TTC549 (cell line): ENCODE measurements around the gene CRACDL.
"Not testable (repeated sequence)": the region's sequence is repeated elsewhere in the genome, so short reads cannot be mapped to it uniquely, and the experiment has no call there.

Experiments used
- FAIRE-seq: peaks from 2 replicates; lab custom pipeline; 2012; peaks lifted over from hg19 to GRCh38; lab: Jason Lieb, UNC

The CRACDL gene

DNA sequence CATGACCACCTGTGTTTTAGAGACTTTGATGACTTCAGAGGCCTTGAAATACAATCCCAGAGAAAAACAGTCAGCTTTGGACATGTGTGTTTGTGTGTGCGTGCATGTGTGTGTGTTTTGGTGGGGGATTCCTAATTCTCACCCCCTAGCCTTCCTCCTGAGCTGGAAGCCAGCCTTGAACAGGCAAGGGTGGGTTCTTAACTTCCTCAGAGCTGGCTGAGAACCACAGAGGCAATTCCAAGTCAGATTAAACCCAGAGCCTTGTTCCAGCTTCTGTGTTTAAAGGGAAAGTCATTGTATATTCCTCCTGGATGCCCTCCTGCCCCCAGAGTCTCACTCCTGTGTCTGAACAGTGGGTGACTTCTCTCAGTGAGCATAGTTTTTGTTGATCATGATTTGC, 159.9 kb downstream of the CRACDL start:
- no peak for FAIRE-seq

DNA sequence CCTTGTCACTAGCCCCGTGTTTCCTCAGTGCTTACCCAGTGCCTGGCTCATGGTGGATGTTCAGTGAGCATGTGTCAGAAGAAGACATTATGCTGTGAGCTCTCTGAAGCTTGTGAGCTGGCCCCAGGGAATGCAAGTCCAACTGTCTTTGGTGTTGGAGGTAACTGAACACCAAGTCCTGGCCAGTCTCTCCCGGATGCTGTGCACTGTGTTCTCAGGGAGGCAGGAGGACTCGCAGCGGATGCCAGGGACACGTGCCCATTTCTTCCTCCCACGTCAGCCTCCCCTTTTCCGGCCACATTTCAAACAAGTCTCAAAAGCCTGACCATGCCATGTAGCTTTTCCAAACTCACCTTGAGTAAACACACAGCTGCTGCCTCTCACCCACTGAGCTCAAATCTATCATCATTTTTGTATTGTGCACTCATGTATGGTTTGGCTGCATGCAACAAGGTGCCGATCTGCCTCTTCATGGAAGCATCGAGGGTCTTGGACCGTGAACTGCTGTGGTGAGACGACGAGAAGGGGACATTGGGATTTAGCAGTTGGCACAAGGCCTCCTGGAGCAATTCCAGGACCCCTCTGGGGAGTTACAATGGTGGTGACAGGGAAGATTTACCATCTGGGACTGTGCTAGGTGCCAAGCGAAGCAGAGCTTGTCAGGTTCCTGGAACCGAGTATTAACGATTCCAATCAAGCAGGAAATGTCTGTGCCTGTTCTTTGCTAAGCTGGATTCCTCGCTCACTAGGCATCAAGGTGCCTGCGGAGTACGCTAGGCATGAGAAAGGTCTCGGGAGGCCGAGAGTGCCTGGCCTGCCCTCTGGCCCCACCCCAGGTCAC, 160.7 kb downstream of the CRACDL start:
- FAIRE-seq = no peak

DNA sequence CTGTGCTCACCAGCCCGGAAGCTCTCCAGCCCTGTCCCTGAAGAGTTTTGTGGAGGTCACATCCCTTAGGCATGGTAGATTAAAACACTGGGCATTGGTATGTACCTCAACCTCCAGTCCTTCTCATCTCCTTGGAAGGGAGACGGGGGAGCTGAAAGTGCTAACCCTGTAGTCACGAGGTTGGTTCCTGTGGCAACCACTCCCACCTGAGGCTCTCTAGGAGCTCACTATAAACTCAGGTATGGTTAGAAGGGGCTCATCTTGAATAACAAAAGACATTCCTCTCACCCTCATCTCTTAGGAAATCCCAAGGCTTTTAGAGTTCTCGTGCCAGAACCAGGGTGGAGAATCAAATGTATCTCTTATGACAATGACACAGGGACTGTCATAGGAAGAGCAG, 162.1 kb downstream of the CRACDL start:
- no peak for FAIRE-seq

DNA sequence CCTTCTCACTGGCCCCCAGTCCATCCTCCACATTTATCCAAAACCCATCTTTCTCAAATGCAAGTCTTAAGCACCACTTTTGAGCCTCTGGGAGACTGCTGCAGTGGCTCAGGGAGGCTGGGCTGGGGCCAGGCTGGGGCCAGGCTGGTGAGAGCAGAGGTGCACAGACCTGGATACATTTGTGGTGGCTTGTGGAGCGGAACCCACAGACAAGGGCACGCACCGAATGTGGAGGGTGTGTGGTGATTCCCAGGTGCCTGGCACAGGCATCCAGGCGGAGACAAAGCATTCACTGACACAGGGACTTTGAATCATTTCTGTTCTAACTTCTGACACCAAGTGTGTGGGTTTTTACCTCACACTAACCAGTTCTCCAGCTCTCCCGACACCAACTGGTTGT, 162.9 kb downstream of the CRACDL start:
- no peak for FAIRE-seq

DNA sequence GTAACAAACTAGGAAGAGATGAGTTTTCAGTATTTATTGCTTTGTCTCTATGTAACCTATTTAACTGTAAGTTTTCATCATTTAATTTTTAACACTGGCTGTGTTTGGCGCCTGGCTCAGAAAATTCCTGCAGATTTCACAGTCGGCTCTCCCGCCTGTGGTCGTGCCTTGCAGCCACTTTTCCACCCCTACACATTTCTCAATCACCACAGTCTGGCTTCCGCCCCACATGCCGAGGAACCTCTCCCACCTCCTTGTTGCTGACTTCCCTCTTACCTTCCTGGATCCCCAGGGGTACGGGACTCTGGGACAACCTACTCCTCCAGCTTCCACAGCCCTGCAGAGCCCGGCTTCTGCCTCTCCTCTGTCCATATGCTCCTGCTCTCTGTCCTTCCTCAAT, 163.5 kb downstream of the CRACDL start:
- FAIRE-seq = no peak

DNA sequence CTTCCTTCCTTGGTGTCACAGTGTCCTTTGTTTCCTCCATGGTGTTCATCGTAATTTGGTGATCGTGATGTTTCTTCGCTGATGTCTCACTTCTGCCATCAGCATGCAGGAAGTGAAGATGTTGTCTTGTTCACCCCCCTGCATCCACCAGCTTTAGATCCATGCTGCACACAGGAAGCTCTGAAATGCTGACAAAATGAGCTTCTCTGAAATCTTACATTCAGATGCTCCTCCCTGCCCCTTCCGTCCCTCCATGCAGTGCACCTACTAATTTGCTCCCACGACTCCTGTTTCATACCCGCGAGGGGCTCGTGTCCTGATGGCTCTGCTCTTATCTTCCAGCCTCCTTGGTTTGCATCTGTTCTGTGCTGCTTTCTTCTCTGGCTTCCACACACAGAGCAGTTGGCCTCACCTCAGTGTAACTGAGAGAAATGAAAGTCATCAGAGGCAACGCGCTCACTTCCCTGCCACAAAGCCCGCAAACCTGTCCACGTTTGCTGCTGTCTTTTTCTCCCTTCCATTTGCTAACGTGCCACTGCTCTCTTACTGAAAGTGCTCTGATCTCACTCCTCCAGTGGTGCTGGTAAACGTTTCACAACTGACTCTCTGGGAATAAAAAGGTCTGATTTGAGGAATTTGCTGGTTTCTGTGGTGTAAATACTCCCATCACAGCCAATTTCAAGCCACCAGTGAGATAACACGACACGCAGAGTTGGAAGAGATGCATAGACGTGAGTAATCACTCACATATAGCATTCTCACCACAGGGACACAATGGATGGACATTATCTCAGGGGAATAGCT, 164.1 kb downstream of the CRACDL start:
- FAIRE-seq = no peak

DNA sequence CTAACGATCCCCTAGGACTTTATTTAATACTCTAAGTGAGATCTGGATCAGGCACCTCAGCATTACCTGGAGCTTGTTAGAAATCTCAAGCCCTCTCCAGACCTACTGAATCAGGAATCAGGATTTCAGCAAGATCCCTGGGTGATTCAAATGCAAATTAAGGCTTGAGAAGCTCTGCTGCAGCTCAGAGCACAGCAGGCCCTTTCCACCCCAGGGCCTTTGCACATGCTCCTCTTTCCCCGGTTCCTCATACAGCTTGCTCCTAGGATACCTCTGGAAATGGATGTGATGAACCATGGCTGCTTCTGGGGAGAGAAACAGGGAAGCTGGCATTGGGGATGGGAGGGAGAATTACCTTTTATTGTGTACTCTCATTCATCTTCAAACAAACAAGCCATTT, 164.8 kb downstream of the CRACDL start:
- no peak for FAIRE-seq

DNA sequence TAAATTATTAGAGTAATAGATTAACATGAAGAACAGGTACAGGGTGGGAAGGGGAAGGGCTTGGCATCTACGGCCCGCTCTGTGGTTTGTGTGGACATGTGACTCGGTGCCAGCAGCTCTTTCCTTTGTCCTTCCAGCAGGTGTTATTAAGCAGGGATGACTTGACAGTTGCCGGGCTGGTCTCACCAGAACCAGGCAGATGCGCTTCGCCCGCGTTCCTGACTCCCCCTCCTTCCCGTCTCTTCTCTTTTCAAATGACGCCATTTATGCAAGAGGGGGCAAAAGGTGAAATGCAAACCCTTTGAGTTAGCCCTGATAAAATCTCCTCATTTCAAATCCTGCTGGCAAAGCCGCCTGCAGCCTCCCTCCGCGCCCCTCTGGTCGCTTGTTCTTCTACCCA, 166.2 kb downstream of the CRACDL start:
- FAIRE-seq = no peak

DNA sequence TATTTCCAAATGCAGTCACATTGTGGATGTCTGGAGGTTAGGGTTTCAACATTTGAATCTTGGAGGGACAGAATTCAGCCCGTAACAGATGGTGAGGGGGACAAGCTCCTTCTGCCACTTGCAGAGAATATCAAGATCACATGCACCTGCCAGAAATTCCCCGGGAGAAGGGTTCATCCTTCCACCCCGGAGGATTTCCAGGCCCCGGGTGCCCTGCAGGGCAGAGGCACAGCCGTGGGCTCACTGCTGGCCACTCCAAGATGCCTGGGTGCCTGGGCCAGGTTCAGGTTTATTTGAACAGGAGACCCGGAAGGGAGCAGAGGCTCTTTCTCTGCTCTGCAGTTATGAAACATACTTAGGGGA, 166.9 kb downstream of the CRACDL start:
- no peak for FAIRE-seq

DNA sequence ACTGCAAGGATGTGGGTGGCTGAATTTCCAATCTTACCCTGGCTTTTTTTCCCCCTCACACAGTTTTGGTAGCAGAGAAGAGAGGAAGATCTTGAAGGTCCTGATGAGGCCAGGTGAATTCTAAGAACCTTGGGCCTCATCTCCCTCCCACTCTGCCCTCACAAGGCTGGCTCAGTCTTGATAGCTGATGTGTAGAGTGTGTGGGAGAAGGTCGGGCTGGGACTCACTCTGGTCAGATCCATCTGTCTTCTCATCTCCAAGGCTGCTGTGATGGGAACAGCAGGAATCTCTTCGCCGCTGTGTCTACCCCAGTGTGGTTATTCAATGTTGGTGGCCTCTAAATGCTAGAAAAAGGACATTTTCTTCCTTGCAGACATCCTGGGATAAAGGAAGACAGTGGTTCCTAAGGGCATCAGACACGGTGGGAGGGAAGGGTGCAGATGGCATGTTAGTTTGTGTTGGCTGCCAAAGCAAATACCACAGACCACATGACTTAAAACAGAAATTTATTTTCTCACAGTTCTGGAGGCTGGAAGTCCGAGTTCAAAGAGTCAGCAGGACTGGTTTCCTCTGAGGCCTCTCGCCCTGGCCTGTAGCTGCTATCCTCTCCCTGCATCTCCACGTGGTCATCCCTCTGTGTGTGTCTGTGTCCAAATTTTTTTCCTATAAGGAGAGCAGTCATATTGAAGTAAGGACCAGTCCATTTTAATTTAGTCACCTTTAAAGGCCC, 167.5 kb downstream of the CRACDL start:
- FAIRE-seq = no peak

DNA sequence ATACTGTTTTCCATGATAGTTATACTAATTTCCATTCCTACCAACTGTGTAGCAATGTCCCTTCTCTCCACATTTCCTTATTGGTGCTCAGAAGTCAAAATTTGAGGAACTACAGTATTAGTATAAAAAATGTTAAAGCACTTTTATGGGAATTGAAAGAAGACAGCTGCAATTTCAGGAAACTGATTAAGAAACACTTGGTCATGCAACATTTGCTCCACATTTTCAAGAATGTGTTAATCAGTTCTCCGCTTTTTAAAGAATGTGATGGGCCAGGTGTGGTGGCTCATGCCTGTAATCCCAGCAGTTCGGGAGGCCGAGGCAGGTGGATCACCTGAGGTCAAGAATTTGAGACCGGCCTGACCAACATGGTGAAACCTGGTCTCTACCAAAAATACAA, 171.5 kb downstream of the CRACDL start:
- FAIRE-seq = no peak

DNA sequence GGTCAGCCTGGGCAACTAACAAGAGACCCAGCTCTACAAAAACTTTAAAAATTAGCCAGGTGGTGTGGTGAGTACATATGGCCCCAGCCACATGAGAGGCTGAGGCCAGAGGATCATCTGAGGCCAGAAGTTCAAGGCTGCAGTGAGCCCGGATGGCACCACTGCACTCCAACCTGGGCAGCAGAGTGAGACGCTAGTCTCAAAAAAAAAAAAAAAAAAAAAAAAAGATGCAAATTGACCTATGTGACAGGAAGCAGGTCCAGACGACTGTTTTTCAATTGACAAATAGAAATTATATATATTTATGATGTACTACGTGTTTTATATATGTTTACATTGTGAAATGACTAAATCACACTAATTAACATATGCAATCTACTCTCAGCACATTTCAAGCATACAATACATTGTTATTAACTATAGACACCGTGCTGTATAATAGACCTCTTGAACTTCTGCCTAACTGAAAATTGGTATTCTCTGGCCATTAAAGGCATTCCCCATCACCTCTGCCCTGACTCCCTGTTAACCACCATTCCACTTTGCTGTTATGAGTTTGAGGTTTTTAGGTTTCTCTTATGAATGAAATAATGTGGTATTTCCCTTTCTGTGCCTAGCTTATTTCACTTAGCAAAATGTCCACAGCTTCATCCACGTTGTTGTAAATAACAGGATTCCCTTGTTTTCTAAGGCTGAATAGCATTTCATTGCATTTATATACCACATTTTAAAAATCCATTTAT, 172.6 kb downstream of the CRACDL start:
- FAIRE-seq = no peak

DNA sequence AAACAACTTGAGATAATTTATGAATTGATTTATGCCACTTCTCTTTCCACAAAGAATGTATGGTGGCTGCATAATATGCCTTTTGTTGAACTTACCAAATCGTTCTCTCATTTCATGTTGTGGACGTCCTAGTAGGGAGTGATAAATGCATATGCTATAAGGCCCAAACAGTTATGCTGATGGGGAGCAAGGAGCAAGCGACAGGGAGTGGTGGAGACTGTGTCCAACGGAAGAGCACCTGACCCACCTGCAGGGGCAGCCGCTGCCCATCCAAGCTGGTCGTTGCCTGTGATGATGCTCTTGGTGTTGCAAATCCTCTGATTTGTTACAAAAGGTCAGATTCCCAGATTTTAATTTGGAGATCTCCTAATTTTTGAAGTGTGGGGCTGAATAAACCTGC, 174.1 kb downstream of the CRACDL start:
- no peak for FAIRE-seq

DNA sequence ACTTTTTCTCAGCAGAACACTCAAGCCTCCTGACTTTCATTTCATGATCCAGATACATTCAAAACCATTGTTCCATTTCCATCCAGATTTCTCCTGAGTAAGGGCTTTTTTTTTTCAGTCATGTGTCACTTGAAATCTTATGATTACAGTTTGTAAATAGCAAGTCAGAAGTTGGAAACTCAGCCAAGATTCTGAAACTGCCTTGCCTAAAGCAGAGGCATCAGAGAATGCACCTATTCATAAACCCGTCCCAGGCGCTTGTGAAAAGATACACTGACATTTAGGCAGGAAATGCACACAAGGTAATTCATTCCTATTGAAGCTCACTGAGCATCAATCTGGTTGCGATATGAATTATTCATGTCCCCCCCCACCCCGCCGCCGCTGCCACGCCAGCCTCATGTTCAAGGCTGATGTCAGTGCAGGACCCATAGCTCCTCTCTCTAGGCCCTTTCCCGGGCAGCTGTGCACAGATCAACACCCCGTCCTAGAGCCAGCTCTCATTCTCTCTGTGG, 174.7 kb downstream of the CRACDL start:
- no peak for FAIRE-seq

DNA sequence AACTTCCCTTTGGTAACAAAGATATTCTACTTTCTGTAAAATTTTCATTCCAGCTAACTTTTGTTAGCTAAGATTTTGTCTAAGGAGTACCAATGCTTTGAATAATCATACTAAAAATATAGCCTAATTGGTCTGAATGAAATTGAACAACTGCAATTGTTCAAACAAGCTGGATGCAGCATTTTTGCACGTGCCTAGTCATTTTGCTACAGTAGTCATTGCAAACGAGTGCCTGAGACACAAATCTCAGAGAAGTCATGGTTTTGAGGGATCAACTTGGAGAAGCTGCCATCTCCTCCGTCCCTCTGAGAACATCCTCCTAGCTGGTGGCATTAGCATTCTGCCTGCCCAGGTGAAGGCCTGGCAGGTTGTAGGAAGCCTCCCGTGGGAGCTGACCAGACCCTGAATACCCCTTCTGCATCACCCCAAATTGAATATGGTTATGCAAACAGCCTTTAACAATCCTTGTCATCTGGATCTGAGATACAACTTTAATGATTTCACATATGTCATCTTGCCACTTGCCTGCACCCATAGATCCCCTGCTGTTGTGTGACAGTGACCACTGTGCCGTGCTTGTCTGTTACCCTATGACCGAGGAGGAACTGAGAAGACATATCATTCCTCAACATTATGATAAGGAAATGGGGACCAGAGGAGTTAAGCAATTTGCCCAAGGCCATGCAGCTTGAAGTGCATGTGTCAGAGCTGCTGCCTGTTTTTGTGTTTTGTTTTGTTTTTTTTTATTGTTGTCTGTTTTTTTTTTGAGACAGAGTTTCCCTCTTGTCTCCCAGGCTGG, 176.0 kb downstream of the CRACDL start:
- FAIRE-seq = no peak

DNA sequence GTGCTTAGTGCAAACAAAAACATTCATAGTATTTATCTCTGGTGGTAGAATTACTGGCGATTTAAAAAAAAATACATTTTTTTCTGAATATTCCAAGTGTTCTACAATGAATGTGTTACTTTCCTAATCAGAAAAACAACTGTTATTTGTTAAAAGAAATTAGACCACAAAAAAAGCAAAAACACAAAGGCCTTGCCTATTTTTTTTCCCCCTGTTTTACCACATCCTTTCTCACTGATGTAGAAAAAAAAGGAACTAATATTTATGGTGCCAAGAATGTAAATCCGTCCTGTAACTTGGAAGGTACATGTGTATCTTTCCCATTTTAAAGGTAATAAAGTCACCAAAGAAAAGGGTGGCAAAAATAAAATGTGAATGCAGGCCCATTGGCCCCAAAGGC, 176.7 kb downstream of the CRACDL start:
- FAIRE-seq = no peak

DNA sequence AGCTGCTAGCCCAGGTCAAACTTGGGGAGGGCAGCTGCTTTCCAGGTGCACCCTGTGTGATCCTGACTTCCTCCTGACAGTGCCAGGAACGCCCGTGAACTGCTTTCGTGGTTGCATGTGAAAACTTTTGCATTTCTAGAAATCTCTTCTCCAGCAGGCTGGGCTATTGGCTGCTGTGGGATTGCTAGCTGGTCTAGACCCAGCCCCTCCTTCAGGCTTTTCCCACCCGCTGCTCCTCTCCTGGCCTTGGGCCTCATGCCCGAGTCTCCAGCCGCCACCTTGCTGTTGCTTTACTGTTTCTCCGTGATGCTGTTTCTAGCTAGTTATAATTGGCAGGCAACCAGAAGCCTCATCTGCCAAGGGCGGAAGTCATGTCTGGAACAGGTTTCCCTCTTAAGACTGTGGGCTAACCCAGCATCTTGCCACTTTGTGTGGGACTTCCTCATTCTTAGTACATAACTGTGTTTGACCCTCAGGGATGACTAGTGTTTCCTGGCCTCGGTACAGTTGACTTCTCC, 178.1 kb downstream of the CRACDL start:
- FAIRE-seq = no peak

DNA sequence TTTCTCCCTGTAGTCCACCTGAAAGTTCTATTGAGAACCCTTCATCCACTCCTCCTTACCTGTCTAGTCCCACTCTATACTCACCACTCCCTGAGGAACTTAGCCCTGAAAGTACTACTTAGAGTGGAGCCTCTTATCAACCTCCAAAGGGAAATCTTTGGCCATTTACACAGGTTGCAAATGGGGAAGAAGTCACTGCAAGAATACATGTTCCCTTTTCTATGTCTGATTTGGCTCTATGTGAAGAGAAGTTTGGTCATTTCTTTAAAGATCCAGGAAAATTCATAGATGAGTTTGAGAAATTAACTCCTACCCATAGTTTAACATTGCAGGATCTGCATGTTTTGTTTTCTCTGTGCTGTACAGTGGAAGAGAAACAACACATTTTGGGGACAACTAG, 182.2 kb downstream of the CRACDL start:
- no peak for FAIRE-seq

DNA sequence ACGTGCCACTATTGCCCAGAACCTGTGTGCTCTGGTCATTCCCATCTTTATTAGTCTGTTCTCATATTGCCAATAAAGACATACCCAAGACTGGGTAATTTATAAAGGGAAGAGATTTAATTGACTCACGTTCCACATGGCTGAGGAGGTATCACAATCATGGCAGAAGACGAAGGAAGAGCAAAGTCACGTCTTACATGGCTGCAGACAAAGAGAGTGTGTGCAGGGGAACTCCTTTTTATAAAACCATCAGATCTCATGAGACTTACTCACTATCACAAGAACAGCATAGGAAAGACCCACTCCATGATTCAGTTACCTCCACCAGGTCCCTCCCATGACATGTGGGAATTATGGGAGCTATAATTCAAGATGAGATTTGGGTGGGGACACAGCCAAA, 183.3 kb downstream of the CRACDL start:
- not testable (repeated sequence) for FAIRE-seq

DNA sequence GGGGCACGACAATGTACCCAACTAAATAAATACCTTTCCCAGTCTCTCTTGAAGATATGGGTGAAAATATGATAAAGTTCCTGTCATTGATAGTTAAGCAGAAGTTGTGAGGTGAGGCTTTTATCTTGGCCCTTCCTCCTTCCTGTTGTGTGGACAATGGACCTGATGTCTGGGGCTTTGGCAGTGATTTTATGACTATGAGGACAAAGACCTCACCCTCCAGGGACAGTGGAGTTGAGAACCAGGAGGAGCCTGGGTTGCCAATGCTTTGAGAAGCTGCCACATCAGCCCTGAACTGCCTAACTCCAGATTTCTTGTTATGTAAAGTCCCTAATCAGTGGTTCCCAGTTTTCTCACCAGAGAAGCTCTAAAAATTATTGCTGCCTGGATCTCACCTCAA, 184.3 kb downstream of the CRACDL start:
- no peak for FAIRE-seq
